ENCODE data around the gene TBC1D20.

- TF ChIP-seq CTCF (IDR thresholded peaks at IDR 0.05) (no peak), POLR2A (IDR thresholded peaks at IDR 0.05) (no peak)
Measured at GRCh38 chr20:480044-480443, 17.7 kb upstream of the TBC1D20 start.

Measured in Peyer's patch (tissue), 4 donors.